K562 (cell line): ENCODE data around the gene NCKIPSD. TPM values are rescaled to one million over a fixed set of nuclear protein-coding genes. Genes with fewer than 3 reads are reported as not detected.

Source experiments
- BMI1 ChIP-seq: fragments of 150-350 bp; IDR thresholded peaks from 2 replicates; pipeline ENCODE4 v1.6.1; 2014; ENCODE audit warnings: low read length
- CBFB ChIP-seq: sonication (generic); formaldehyde crosslinking; IDR thresholded peaks from 2 replicates; pipeline ENCODE4 v1.4.0; 2020; ENCODE audit warnings: mild to moderate bottlenecking, missing genetic modification reagents
- ELF2 ChIP-seq: fragments of 250-450 bp; sonication (Bioruptor Pico); IDR thresholded peaks from 2 replicates; pipeline ENCODE4 v1.5.0; 2021; ENCODE audit warnings: mild to moderate bottlenecking
- FOXJ2 ChIP-seq: fragments of 200-800 bp; sonication (Bioruptor generic); IDR thresholded peaks from 2 replicates; pipeline ENCODE4 v1.6.1; 2016; ENCODE audit warnings: missing genetic modification characterization, missing compliant biosample characterization
- HMG20A ChIP-seq: fragments of 450-650 bp; formaldehyde crosslinking; conservative IDR thresholded peaks from 2 replicates; pipeline ENCODE4 v1.4.0; 2020; ENCODE audit warnings: mild to moderate bottlenecking, mixed read lengths
- JUN ChIP-seq, 2 experiments: sonication (generic) in 1 of 2; formaldehyde crosslinking in 1 of 2; IDR thresholded peaks; 2 replicates each; pipeline versions ENCODE4 v1.6.1 to v1.8.0; 2012 to 2022; ENCODE audit warnings: borderline replicate concordance in 2 of 2, mild to moderate bottlenecking in 2 of 2, improper control_type of control experiment in 1 of 2, low read depth in 1 of 2, low read length in 1 of 2, missing genetic modification reagents in 1 of 2
- KAT7 ChIP-seq: sonication (generic); formaldehyde crosslinking; IDR thresholded peaks from 2 replicates; pipeline ENCODE4 v1.8.0; 2022; ENCODE audit warnings: missing genetic modification reagents, mild to moderate bottlenecking, borderline replicate concordance
- KLF1 ChIP-seq: fragments of 450-650 bp; IDR thresholded peaks from 2 replicates; pipeline ENCODE4 v1.6.1; 2016; ENCODE audit warnings: missing genetic modification characterization, missing compliant biosample characterization
- KLF6 ChIP-seq: fragments of 250-450 bp; sonication (Bioruptor Pico); IDR thresholded peaks from 2 replicates; pipeline ENCODE4 v1.4.0; 2020; ENCODE audit warnings: mild to moderate bottlenecking, moderate library complexity, borderline replicate concordance
- MAFG ChIP-seq: fragments of 450-650 bp; conservative IDR thresholded peaks from 2 replicates; pipeline ENCODE4 v1.6.1; 2016; ENCODE audit warnings: missing genetic modification characterization, missing compliant biosample characterization
- MCM3 ChIP-seq: fragments of 450-650 bp; IDR thresholded peaks from 2 replicates; pipeline ENCODE4 v1.6.1; 2016
- NFE2 ChIP-seq: IDR thresholded peaks from 2 replicates; pipeline ENCODE4 v1.6.1; 2014; ENCODE audit warnings: antibody characterized with exemption, low read depth
- RAD51 ChIP-seq: fragments of 450-650 bp; IDR thresholded peaks from 2 replicates; pipeline ENCODE4 v1.7.1; 2016; ENCODE audit warnings: low read depth, mild to moderate bottlenecking, borderline replicate concordance
- THRAP3 ChIP-seq: fragments of 450-650 bp; IDR thresholded peaks from 2 replicates; pipeline ENCODE4 v1.6.1; 2016; ENCODE audit warnings: mild to moderate bottlenecking, inconsistent platforms, borderline replicate concordance
- TSC22D4 ChIP-seq: fragments of 450-650 bp; IDR thresholded peaks from 2 replicates; pipeline ENCODE4 v1.6.1; 2016; ENCODE audit warnings: missing genetic modification characterization, missing biosample characterization, control low read depth
- ZC3H11A ChIP-seq: IDR thresholded peaks from 2 replicates; pipeline ENCODE4 v1.6.1; 2012; ENCODE audit warnings: low read depth, low read length, improper control_type of control experiment
- ZNF121 ChIP-seq: sonication (generic); formaldehyde crosslinking; conservative IDR thresholded peaks from 2 replicates; pipeline ENCODE4 v1.8.0; 2022; ENCODE audit warnings: missing genetic modification reagents
- ZNF175 ChIP-seq: fragments of 200-800 bp; sonication (Bioruptor generic); IDR thresholded peaks from 2 replicates; pipeline ENCODE4 v1.6.1; 2016; ENCODE audit warnings: low read depth, mild to moderate bottlenecking, missing genetic modification characterization, missing compliant biosample characterization
- ZNF354B ChIP-seq: fragments of 250-450 bp; sonication (Bioruptor Pico); IDR thresholded peaks from 2 replicates; pipeline ENCODE4 v1.4.0; 2020
- ZSCAN32 ChIP-seq: fragments of 450-650 bp; formaldehyde crosslinking; IDR thresholded peaks from 2 replicates; pipeline ENCODE4 v1.4.0; 2020; ENCODE audit warnings: mild to moderate bottlenecking, moderate library complexity
- polyA plus RNA-seq, 8 experiments: library from polyadenylated mRNA; depleted of rRNA in 4 of 8; stranded (reverse) in 5 of 8; unstranded in 3 of 8; fragments of >200 nt; fragmentation: Nextera tagmentation in 2 of 8; fragmentation: Illumina TruSeq in 1 of 8; extraction: Ambion mirVana in 2 of 8; extraction: Trizol in 1 of 8; gene quantifications; 2 replicates each; pipeline versions ENCODE4 v1.2.1 to v1.2.3, GENCODE V29; 2011 to 2014; ENCODE audit warnings: inconsistent platforms in 1 of 8, missing spikeins in 1 of 8
- total RNA-seq, 7 experiments: library from RNA; depleted of rRNA in 6 of 7; stranded (reverse); fragments of >200 nt in 6 of 7; fragmentation: Illumina TruSeq in 2 of 7; extraction: Trizol in 2 of 7; gene quantifications; 2 replicates each; pipeline versions ENCODE4 v1.2.1 to v1.2.3, GENCODE V29; 2011 to 2021; ENCODE audit warnings: low replicate concordance in 1 of 7
- TF ChIP-seq, protein P1 (sequence below): fragments of 450-650 bp; IDR thresholded peaks from 2 replicates; pipeline ENCODE4 v1.7.0; 2016; ENCODE audit warnings: borderline replicate concordance
- TF ChIP-seq, protein P2 (sequence below): sonication (generic); formaldehyde crosslinking; IDR thresholded peaks from 2 replicates; pipeline ENCODE4 v1.8.1; 2023; ENCODE audit warnings: mild to moderate bottlenecking, missing genetic modification reagents
- TF ChIP-seq, protein P3 (sequence below): fragments of 450-650 bp; IDR thresholded peaks from 2 replicates; pipeline ENCODE4 v1.6.1; 2014; ENCODE audit warnings: low read depth, mild to moderate bottlenecking, moderate library complexity, borderline replicate concordance
- TF ChIP-seq, protein P4 (sequence below): fragments of 450-650 bp; formaldehyde crosslinking; IDR thresholded peaks from 2 replicates; pipeline ENCODE4 v1.4.0; 2022; ENCODE audit warnings: missing genetic modification characterization

Gene NCKIPSD
- total and polyA plus RNA-seq, 9 of the 15 experiments (the other 6 are each of a cell fraction or from before 2014, with no cell fraction given), result 0.49 to 24.4 (median 12.3) TPM

DNA sequence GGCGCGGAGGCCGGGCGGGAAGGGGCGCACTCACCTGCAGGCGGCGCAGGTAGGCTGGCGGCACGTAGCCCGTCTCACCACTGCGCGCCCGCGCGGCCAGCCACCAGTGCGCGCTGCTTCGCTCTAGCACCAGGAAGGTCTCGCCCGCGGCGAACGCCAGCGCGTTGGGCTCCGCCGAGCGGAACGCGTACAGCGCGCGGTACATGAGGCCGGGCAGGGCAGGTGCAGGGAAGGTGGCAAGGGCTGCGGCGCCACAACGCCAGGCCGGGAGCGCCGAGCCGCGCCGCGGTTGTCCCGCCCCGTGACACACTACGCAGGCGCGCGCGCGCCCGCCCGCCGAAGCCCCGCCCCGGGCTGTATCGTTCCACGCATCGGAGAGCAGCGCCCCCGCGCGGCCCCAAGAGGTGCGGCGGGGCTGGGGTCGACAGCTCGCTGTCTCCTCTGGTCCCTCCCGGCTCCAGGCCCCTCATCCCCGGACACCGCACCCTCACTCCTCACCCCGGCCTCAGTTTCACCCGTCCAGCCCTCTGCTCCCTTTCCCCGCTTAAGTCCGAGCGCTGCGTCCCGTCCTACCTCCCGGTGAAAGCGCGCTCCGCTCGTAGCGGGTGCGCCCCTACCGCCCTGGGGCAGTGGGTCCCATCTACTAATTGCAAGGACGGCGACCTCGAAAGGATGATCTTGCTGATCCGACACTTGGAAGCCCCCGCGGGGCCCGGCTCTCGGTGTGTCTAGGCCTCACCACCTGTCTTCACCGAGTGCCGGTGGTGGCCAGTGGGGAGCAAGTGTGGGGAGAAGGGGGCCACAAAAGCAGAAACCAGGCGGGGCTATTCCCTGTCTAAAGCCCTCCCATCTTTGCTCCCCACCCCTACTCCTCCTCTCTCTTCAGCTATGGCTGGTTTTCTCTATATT is at the start of gene NCKIPSD (continued):
- no peak for TF ChIP-seq KLF1 (tag)
- TF ChIP-seq BMI1, result no peak
- TF ChIP-seq RAD51, result no peak
- TF ChIP-seq, protein P1, sequence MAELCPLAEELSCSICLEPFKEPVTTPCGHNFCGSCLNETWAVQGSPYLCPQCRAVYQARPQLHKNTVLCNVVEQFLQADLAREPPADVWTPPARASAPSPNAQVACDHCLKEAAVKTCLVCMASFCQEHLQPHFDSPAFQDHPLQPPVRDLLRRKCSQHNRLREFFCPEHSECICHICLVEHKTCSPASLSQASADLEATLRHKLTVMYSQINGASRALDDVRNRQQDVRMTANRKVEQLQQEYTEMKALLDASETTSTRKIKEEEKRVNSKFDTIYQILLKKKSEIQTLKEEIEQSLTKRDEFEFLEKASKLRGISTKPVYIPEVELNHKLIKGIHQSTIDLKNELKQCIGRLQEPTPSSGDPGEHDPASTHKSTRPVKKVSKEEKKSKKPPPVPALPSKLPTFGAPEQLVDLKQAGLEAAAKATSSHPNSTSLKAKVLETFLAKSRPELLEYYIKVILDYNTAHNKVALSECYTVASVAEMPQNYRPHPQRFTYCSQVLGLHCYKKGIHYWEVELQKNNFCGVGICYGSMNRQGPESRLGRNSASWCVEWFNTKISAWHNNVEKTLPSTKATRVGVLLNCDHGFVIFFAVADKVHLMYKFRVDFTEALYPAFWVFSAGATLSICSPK, result no peak
- no peak for TF ChIP-seq MCM3
- TF ChIP-seq ZNF121, result 0 out of 2 replicates have a peak, but pooled peaks have one; percentile 25
- TF ChIP-seq FOXJ2 (tag), result no peak
- TF ChIP-seq JUN (IDR thresholded peaks at IDR 0.05; ENCODE audit: borderline replicate concordance, low read depth, low read length), result no peak
- TF ChIP-seq JUN (CRISPR knock-in tag; IDR thresholded peaks at IDR 0.05; ENCODE audit: borderline replicate concordance), result no peak
- TF ChIP-seq ZNF354B, result no peak
- TF ChIP-seq ZSCAN32 (CRISPR knock-in tag), result no peak
- TF ChIP-seq CBFB (CRISPR knock-in tag), result no peak
- TF ChIP-seq, protein P2, sequence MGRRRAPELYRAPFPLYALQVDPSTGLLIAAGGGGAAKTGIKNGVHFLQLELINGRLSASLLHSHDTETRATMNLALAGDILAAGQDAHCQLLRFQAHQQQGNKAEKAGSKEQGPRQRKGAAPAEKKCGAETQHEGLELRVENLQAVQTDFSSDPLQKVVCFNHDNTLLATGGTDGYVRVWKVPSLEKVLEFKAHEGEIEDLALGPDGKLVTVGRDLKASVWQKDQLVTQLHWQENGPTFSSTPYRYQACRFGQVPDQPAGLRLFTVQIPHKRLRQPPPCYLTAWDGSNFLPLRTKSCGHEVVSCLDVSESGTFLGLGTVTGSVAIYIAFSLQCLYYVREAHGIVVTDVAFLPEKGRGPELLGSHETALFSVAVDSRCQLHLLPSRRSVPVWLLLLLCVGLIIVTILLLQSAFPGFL (CRISPR knock-in tag), result no peak
- no peak for TF ChIP-seq MAFG (tag)
- no peak for TF ChIP-seq ELF2 (CRISPR knock-in tag)
- no peak for TF ChIP-seq TSC22D4 (tag)
- TF ChIP-seq KAT7 (CRISPR knock-in tag), result no peak
- TF ChIP-seq THRAP3, result no peak
- no peak for TF ChIP-seq NFE2
- TF ChIP-seq, protein P3, sequence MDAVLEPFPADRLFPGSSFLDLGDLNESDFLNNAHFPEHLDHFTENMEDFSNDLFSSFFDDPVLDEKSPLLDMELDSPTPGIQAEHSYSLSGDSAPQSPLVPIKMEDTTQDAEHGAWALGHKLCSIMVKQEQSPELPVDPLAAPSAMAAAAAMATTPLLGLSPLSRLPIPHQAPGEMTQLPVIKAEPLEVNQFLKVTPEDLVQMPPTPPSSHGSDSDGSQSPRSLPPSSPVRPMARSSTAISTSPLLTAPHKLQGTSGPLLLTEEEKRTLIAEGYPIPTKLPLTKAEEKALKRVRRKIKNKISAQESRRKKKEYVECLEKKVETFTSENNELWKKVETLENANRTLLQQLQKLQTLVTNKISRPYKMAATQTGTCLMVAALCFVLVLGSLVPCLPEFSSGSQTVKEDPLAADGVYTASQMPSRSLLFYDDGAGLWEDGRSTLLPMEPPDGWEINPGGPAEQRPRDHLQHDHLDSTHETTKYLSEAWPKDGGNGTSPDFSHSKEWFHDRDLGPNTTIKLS, result no peak
- TF ChIP-seq ZC3H11A, result no peak
- TF ChIP-seq, protein P4, sequence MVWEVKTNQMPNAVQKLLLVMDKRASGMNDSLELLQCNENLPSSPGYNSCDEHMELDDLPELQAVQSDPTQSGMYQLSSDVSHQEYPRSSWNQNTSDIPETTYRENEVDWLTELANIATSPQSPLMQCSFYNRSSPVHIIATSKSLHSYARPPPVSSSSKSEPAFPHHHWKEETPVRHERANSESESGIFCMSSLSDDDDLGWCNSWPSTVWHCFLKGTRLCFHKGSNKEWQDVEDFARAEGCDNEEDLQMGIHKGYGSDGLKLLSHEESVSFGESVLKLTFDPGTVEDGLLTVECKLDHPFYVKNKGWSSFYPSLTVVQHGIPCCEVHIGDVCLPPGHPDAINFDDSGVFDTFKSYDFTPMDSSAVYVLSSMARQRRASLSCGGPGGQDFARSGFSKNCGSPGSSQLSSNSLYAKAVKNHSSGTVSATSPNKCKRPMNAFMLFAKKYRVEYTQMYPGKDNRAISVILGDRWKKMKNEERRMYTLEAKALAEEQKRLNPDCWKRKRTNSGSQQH, result no peak
- TF ChIP-seq HMG20A (CRISPR knock-in tag), result no peak
- no peak for TF ChIP-seq ZNF175 (CRISPR knock-in tag)
- TF ChIP-seq KLF6 (CRISPR knock-in tag), result no peak
